Measurements from ENCODE around the gene KIZ. TPM values are rescaled to one million over a fixed set of nuclear protein-coding genes. Genes with fewer than 3 reads are reported as not detected.

Gene KIZ
- total RNA-seq, 4 donors from 2014 or later: 21.1 to 66.6 (median 34.6) TPM

DNA sequence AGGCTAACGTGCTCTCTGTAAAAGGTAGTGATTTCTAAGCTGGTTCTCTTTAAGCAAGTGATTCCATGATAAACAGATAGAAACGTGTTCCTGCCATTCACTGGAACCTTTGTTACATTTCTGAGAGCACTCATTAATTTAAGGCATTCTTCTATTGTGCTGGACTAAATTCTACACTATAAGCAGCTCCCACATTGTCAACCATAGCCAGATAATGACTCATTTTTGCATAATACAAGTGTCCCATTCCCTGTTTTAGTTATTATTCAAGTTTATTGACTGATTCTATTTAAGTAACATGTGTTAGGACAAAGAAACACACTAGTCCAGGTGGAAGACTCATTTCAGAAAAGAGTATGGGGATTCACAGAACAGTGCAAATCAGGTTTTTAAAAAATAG, 163.8 kb downstream of the KIZ start:
- TF ChIP-seq POLR2A (IDR thresholded peaks at IDR 0.05): no peak
- TF ChIP-seq, protein P1, sequence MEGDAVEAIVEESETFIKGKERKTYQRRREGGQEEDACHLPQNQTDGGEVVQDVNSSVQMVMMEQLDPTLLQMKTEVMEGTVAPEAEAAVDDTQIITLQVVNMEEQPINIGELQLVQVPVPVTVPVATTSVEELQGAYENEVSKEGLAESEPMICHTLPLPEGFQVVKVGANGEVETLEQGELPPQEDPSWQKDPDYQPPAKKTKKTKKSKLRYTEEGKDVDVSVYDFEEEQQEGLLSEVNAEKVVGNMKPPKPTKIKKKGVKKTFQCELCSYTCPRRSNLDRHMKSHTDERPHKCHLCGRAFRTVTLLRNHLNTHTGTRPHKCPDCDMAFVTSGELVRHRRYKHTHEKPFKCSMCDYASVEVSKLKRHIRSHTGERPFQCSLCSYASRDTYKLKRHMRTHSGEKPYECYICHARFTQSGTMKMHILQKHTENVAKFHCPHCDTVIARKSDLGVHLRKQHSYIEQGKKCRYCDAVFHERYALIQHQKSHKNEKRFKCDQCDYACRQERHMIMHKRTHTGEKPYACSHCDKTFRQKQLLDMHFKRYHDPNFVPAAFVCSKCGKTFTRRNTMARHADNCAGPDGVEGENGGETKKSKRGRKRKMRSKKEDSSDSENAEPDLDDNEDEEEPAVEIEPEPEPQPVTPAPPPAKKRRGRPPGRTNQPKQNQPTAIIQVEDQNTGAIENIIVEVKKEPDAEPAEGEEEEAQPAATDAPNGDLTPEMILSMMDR (IDR thresholded peaks at IDR 0.05 in 4 of 5, conservative IDR thresholded peaks at IDR 0.05 in 1 of 5): no peak
- Histone ChIP-seq H3K4me3 (no peak overlapping the region), H3K27me3 (peaks cover 0 to 5% (median 0%) of the 10 kb centered on the region in 3 donors), H3K4me1 (no peaks in the 10 kb centered on the region), H3K27ac (no peak overlapping the region), H3K9me3 (no peaks in the 10 kb centered on the region), H3K36me3 (no peaks in the 10 kb centered on the region)
- no peak for ATAC-seq
- intact Hi-C loops (cut with DNase I; ENCODE audit: low total_unique reads): no loop called here
- in situ Hi-C loops (cut with MboI; ENCODE audit: low sequenced_read_pairs in 4 of 4): no loop called here
- DNase-seq: no peak

DNA sequence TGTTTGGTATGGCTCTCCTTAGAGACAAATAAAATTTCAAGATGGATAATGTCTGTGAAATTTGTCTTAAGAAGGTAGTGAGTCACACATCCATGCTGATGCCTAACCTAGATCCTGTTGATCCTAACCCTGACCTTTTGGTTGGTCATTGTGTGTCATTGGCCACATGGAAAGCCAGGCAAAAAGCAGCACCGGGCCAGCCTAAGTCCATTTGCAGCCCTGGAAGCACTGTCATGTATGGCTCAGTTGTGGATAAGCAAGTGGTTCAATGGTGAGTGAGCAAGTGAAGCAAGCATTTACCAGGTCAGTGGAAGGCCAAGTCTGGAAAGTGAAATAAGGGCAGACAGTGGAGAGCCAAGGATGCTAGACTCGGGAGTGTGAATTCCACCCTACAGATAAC, 165.1 kb downstream of the KIZ start:
- Histone ChIP-seq H3K9me3 (no peaks in the 10 kb centered on the region), H3K36me3 (no peaks in the 10 kb centered on the region), H3K27me3 (peaks cover 0 to 5% (median 0%) of the 10 kb centered on the region in 3 donors), H3K4me3 (no peak overlapping the region), H3K27ac (no peak overlapping the region), H3K4me1 (no peaks in the 10 kb centered on the region)
- ATAC-seq (no peak), DNase-seq (no peak)
- TF ChIP-seq, protein P1 (IDR thresholded peaks at IDR 0.05 in 4 of 5, conservative IDR thresholded peaks at IDR 0.05 in 1 of 5): no peak
- TF ChIP-seq POLR2A (IDR thresholded peaks at IDR 0.05): no peak
- in situ Hi-C loops (cut with MboI; ENCODE audit: low sequenced_read_pairs in 4 of 4) (no loop called here), intact Hi-C loops (cut with DNase I; ENCODE audit: low total_unique reads) (no loop called here)

DNA sequence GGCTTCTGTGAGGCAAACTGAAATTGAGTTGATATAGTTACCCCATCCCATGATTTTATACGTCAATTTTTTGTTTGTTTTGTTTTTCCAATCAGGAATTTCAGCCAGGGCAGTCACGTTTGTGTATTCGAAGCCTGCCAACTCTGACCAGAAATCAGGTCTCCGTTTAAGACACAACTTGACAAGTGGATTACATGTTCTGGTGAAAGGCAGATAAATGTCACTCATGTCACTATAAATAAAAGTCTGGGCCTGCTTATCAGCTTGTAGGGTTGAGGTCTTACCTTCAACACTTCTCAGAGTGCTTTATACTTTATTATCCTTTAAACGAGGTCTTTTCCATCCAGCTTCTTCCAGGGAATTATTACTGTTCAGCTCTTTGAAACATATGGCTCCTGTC, 168.9 kb downstream of the KIZ start:
- H3K4me1 ChIP-seq: no peaks in the 10 kb centered on the region
- intact Hi-C loops (cut with DNase I; ENCODE audit: low total_unique reads) (no loop called here), in situ Hi-C loops (cut with MboI; ENCODE audit: low sequenced_read_pairs in 4 of 4) (no loop called here)
- TF ChIP-seq POLR2A (IDR thresholded peaks at IDR 0.05): no peak
- TF ChIP-seq, protein P1 (IDR thresholded peaks at IDR 0.05 in 4 of 5, conservative IDR thresholded peaks at IDR 0.05 in 1 of 5): no peak
- H3K27me3 ChIP-seq: no peaks in the 10 kb centered on the region
- no peak overlapping the region for H3K27ac ChIP-seq
- no peaks in the 10 kb centered on the region for H3K36me3 ChIP-seq
- DNase-seq (no peak), ATAC-seq (no peak)
- H3K4me3 ChIP-seq: no peak overlapping the region
- no peaks in the 10 kb centered on the region for H3K9me3 ChIP-seq

Other genes with a start within 250 kb of the KIZ start
- not detected for gene LINC00237, start 19.7 kb upstream of the KIZ start, total RNA-seq
- gene XRN2, start 177.2 kb downstream of the KIZ start, total RNA-seq: 10 to 100 TPM; 42.0 to 68.4 (median 52.3) TPM